HEK293 (cell line): Measurements from ENCODE around the gene PIK3R5.

Experiments
- BCL11A ChIP-seq: fragments of 450-650 bp; formaldehyde crosslinking; IDR thresholded peaks from 2 replicates; pipeline ENCODE4 v1.5.1; 2016; ENCODE audit warnings: low read depth, missing biosample characterization, missing genetic modification characterization
- BCL11B ChIP-seq: fragments of 450-650 bp; formaldehyde crosslinking; IDR thresholded peaks from 2 replicates; pipeline ENCODE4 v1.5.1; 2016; ENCODE audit warnings: low read depth, missing biosample characterization, missing genetic modification characterization
- ELK4 ChIP-seq: IDR thresholded peaks from 2 replicates; pipeline ENCODE4 v1.6.1; 2011; ENCODE audit warnings: mild to moderate bottlenecking, low read depth, low read length, borderline replicate concordance
- GLIS1 ChIP-seq: fragments of 450-650 bp; formaldehyde crosslinking; IDR thresholded peaks from 2 replicates; pipeline ENCODE4 v1.5.1; 2016; ENCODE audit warnings: missing biosample characterization, missing genetic modification characterization
- HOXA7 ChIP-seq: sonication (generic); formaldehyde crosslinking; IDR thresholded peaks from 2 replicates; pipeline ENCODE4 v1.8.1; 2022; ENCODE audit warnings: missing genetic modification reagents, borderline replicate concordance
- OVOL3 ChIP-seq: fragments of 450-650 bp; formaldehyde crosslinking; IDR thresholded peaks from 2 replicates; pipeline ENCODE4 v1.5.1; 2016; ENCODE audit warnings: missing biosample characterization, missing genetic modification characterization
- ZBTB6 ChIP-seq: fragments of 450-650 bp; formaldehyde crosslinking; IDR thresholded peaks from 2 replicates; pipeline ENCODE4 v1.5.1; 2017; ENCODE audit warnings: missing biosample characterization, missing genetic modification characterization
- ZNF239 ChIP-seq: fragments of 450-650 bp; formaldehyde crosslinking; IDR thresholded peaks from 2 replicates; pipeline ENCODE4 v1.5.1; 2016; ENCODE audit warnings: missing biosample characterization, missing genetic modification characterization
- ZNF292 ChIP-seq: fragments of 450-650 bp; formaldehyde crosslinking; IDR thresholded peaks from 2 replicates; pipeline ENCODE4 v1.5.1; 2016; ENCODE audit warnings: low read depth, missing biosample characterization, missing genetic modification characterization, borderline replicate concordance
- ZNF366 ChIP-seq: fragments of 450-650 bp; formaldehyde crosslinking; conservative IDR thresholded peaks from 2 replicates; pipeline ENCODE4 v1.5.1; 2016; ENCODE audit warnings: missing biosample characterization, missing genetic modification characterization
- ZNF394 ChIP-seq: fragments of 450-650 bp; formaldehyde crosslinking; IDR thresholded peaks from 2 replicates; pipeline ENCODE4 v1.5.1; 2016; ENCODE audit warnings: missing biosample characterization, missing genetic modification characterization, mild to moderate bottlenecking, moderate library complexity, borderline replicate concordance
- ZNF48 ChIP-seq: fragments of 450-650 bp; formaldehyde crosslinking; IDR thresholded peaks from 2 replicates; pipeline ENCODE4 v1.5.1; 2016; ENCODE audit warnings: missing biosample characterization, missing genetic modification characterization
- ZNF621 ChIP-seq: fragments of 450-650 bp; formaldehyde crosslinking; IDR thresholded peaks from 2 replicates; pipeline ENCODE4 v1.5.1; 2017; ENCODE audit warnings: missing biosample characterization, missing genetic modification characterization
- ZNF664 ChIP-seq: fragments of 450-650 bp; formaldehyde crosslinking; IDR thresholded peaks from 2 replicates; pipeline ENCODE4 v1.5.1; 2016; ENCODE audit warnings: missing biosample characterization, missing genetic modification characterization
- ZNF670 ChIP-seq: fragments of 450-650 bp; formaldehyde crosslinking; IDR thresholded peaks from 2 replicates; pipeline ENCODE4 v1.5.1; 2016; ENCODE audit warnings: missing biosample characterization, missing genetic modification characterization, low read depth
- ZNF785 ChIP-seq: fragments of 450-650 bp; formaldehyde crosslinking; IDR thresholded peaks from 2 replicates; pipeline ENCODE4 v1.5.1; 2016; ENCODE audit warnings: missing biosample characterization, missing genetic modification characterization
- ZXDB ChIP-seq: fragments of 450-650 bp; formaldehyde crosslinking; IDR thresholded peaks from 2 replicates; pipeline ENCODE4 v1.5.1; 2016; ENCODE audit warnings: missing biosample characterization, missing genetic modification characterization
- TF ChIP-seq, protein P1 (sequence below): fragments of 450-650 bp; formaldehyde crosslinking; IDR thresholded peaks from 2 replicates; pipeline ENCODE4 v1.5.1; 2016; ENCODE audit warnings: missing biosample characterization, missing genetic modification characterization

PIK3R5 gene

DNA sequence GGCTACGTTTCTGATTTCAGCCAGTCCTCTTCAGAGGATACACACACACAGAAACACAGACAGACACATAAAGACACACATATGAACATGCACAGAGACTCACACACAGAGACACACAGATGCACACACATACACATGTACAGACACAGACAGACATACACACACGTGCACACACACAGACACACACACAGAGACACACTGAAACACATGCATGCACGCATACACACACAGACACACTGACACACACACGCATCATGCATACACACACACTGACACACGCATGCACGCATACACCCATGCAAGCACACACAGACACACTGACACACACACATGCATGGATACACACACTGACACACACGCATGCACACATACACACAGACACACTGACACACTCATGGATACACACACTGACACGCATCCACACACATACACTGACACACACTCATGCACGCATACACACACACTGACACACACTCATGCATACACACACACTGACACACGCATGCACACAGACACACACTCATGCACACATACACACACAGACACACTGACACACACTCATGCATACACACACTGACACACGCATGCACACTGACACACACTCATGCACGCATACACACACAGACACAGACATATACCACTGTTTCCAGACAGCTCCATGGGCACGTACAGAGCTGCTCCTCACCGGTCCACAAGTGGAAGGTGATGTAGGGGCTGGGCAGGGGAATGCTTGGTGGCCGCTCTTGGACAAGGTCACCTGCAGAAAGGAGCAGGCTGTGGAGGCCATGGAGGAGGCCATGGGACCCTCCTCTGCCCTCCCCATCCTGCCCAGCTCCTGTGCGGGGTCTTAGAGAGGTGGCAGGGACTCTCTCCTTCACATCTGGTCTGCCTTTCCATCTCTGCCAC is 136.2 kb downstream of the PIK3R5 start (continued):
- TF ChIP-seq BCL11A = no peak
- no peak for TF ChIP-seq ZNF48 (tag by site-specific recombination)
- TF ChIP-seq ZNF239 (tag by site-specific recombination) = no peak
- TF ChIP-seq ZNF292 (tag by site-specific recombination) = no peak
- TF ChIP-seq GLIS1 = no peak
- TF ChIP-seq ZNF670 (tag by site-specific recombination) = no peak
- TF ChIP-seq ZBTB6 (tag by site-specific recombination) = no peak
- TF ChIP-seq, protein P1, sequence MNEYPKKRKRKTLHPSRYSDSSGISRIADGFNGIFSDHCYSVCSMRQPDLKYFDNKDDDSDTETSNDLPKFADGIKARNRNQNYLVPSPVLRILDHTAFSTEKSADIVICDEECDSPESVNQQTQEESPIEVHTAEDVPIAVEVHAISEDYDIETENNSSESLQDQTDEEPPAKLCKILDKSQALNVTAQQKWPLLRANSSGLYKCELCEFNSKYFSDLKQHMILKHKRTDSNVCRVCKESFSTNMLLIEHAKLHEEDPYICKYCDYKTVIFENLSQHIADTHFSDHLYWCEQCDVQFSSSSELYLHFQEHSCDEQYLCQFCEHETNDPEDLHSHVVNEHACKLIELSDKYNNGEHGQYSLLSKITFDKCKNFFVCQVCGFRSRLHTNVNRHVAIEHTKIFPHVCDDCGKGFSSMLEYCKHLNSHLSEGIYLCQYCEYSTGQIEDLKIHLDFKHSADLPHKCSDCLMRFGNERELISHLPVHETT (tag by site-specific recombination) = no peak
- no peak for TF ChIP-seq ZXDB
- TF ChIP-seq HOXA7 (CRISPR knock-in tag) = no peak
- TF ChIP-seq ZNF621 = no peak
- TF ChIP-seq ZNF394 = no peak
- no peak for TF ChIP-seq OVOL3 (tag by site-specific recombination)
- TF ChIP-seq ZNF785 (tag by site-specific recombination) = peak; percentile 66; the same call in 1 of the 2 replicates
- no peak for TF ChIP-seq ZNF366 (tag by site-specific recombination)
- TF ChIP-seq ZNF664 (tag by site-specific recombination) = no peak
- TF ChIP-seq BCL11B (tag by site-specific recombination) = no peak
- TF ChIP-seq ELK4 = no peak
